Trophoblast cell (in vitro differentiated cells and primary cell): ENCODE measurements around the gene PC.
A peak's percentile ranks its signal among the peaks of the same experiment; 100 is the strongest.
"Not testable (repeated sequence)": the region's sequence is repeated elsewhere in the genome, so short reads cannot be mapped to it uniquely, and the experiment has no call there.

Experiments
- DNase-seq, 2 donors: peaks; one replicate each; pipeline ENCODE4 v3.0.0-alpha.2; 2016
- H2AFZ ChIP-seq: 2 replicates; pipeline ENCODE4 v1.6.1; 2013; ENCODE audit warnings: low read length, moderate library complexity, mild to moderate bottlenecking; ENCODE audit not compliant: insufficient read depth, poor library complexity
- H2AK5ac ChIP-seq: 2 replicates; pipeline ENCODE4 v1.6.1; 2013; ENCODE audit warnings: mild to moderate bottlenecking, low read length
- H2BK120ac ChIP-seq: 2 replicates; pipeline ENCODE4 v1.6.1; 2013; ENCODE audit warnings: low read length, mild to moderate bottlenecking, moderate library complexity; ENCODE audit not compliant: insufficient read depth, poor library complexity
- H2BK12ac ChIP-seq: 2 replicates; pipeline ENCODE4 v1.6.1; 2013; ENCODE audit warnings: mild to moderate bottlenecking, low read length, moderate library complexity
- H2BK5ac ChIP-seq: 2 replicates; pipeline ENCODE4 v1.6.1; 2013; ENCODE audit warnings: low read length, low read depth, moderate library complexity, mild to moderate bottlenecking; ENCODE audit not compliant: poor library complexity
- H3K14ac ChIP-seq: 2 replicates; pipeline ENCODE4 v1.6.1; 2013; ENCODE audit warnings: mild to moderate bottlenecking, low read length
- H3K18ac ChIP-seq: 2 replicates; pipeline ENCODE4 v1.6.1; 2013; ENCODE audit warnings: mild to moderate bottlenecking, low read length
- H3K23ac ChIP-seq: 2 replicates; pipeline ENCODE4 v1.6.1; 2013; ENCODE audit warnings: low read length
- H3K27ac ChIP-seq: 2 replicates; pipeline ENCODE4 v1.5.1; 2013; ENCODE audit warnings: low read depth, mild to moderate bottlenecking, inconsistent platforms, low read length, moderate library complexity
- H3K27me3 ChIP-seq: 2 replicates; pipeline ENCODE4 v1.6.1; 2013; ENCODE audit warnings: inconsistent platforms, mild to moderate bottlenecking, low read length, moderate library complexity; ENCODE audit not compliant: insufficient read depth
- H3K36me3 ChIP-seq, 2 experiments: 1 replicate in 1 of 2; 2 replicates in 1 of 2; pipeline ENCODE4 v1.6.1; 2013; ENCODE audit warnings: low read length in 2 of 2, mild to moderate bottlenecking in 2 of 2, moderate library complexity in 1 of 2; ENCODE audit not compliant: insufficient read depth in 2 of 2, control insufficient read depth in 1 of 2
- H3K4ac ChIP-seq: 2 replicates; pipeline ENCODE4 v1.6.1; 2013; ENCODE audit warnings: low read depth, mild to moderate bottlenecking, low read length, moderate library complexity
- H3K4me1 ChIP-seq, 2 experiments: 1 replicate in 1 of 2; 2 replicates in 1 of 2; pipeline ENCODE4 v1.6.1; 2013; ENCODE audit warnings: low read length in 2 of 2, mild to moderate bottlenecking in 2 of 2, moderate library complexity in 1 of 2; ENCODE audit not compliant: insufficient read depth in 2 of 2, control insufficient read depth in 1 of 2
- H3K4me2 ChIP-seq: 2 replicates; pipeline ENCODE4 v1.6.1; 2013; ENCODE audit warnings: inconsistent platforms, mild to moderate bottlenecking, low read length, moderate library complexity
- H3K4me3 ChIP-seq: 2 replicates; pipeline ENCODE4 v1.5.1; 2013; ENCODE audit warnings: mild to moderate bottlenecking, low read depth, low read length, inconsistent platforms
- H3K79me1 ChIP-seq: one replicate; pipeline ENCODE4 v1.6.1; 2013; ENCODE audit warnings: low read length
- H3K79me2 ChIP-seq: 2 replicates; pipeline ENCODE4 v1.6.1; 2013; ENCODE audit warnings: low read length, mild to moderate bottlenecking; ENCODE audit not compliant: control insufficient read depth, insufficient read depth, poor library complexity
- H3K9ac ChIP-seq: 2 replicates; pipeline ENCODE4 v1.6.1; 2013; ENCODE audit warnings: mild to moderate bottlenecking, low read length
- H3K9me3 ChIP-seq: 2 replicates; pipeline ENCODE4 v1.6.1; 2013; ENCODE audit warnings: low read depth, mild to moderate bottlenecking, control low read depth, inconsistent platforms, low read length; ENCODE audit not compliant: insufficient read depth
- H4K12ac ChIP-seq: 2 replicates; pipeline ENCODE4 v1.6.1; 2013; ENCODE audit warnings: low read depth, mild to moderate bottlenecking, low read length, moderate library complexity
- H4K8ac ChIP-seq: 2 replicates; pipeline ENCODE4 v1.6.1; 2013; ENCODE audit warnings: low read depth, mild to moderate bottlenecking, low read length, moderate library complexity
- H4K91ac ChIP-seq: one replicate; pipeline ENCODE4 v1.6.1; 2013; ENCODE audit warnings: low read depth, mild to moderate bottlenecking, low read length, moderate library complexity
- WGBS: extraction: QIAGEN DNeasy Blood & Tissue Kit; methylation state at CpG from one replicate; pipeline ENCODE4 v1.1.7; 2013; ENCODE audit warnings: missing lambda C conversion rate; ENCODE audit not compliant: insufficient read length, insufficient coverage; ENCODE audit errors: extremely low coverage; 5-methylcytosine and 5-hydroxymethylcytosine counted together

Gene PC

DNA sequence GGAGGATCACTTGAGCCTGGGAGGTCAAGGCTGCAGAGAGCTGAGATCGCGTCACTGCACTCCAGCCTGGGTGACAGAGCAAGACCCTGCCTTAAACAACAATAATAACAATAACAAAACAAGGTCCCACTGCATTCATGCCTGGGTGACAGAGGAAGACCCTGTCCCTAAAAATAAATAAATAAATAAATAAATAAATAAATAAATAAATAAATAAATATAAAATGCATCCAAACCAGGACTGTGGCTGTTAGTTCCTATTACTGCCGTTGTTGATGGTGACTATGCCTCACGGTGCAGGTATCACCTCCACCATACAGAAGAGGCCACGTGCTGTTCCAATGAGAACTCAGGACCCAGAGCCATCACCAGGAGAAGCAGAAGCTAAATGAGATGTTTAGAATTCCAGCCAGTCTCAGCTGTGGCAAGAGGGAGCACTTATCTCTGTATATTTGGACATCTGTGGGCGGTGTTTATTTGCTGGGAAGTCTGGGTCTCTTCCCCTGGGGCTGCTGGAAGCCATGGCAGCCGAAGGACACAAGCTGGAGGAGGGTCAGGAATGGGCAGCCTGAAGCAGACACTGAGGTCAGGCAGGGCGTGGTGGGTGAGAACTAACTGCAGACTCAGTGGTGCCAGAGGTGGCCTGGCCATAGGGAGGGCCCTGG, 38.6 kb upstream of the PC start:
- Histone ChIP-seq H3K4me2 (no peak overlapping the region), H3K9me3 (peaks cover 2% of the 10 kb centered on the region), H3K23ac (no peak overlapping the region), H2BK5ac (no peak overlapping the region), H2BK12ac (no peak overlapping the region), H3K27ac (no peak overlapping the region), H2BK120ac (no peak overlapping the region), H3K14ac (no peak overlapping the region), H3K79me1 (peaks cover 2% of the 10 kb centered on the region), H3K18ac (no peak overlapping the region), H3K27me3 (no peaks in the 10 kb centered on the region), H2AK5ac (no peak overlapping the region), H3K4me3 (no peak overlapping the region), H3K9ac (no peak overlapping the region), H3K79me2 (no peaks in the 10 kb centered on the region), H4K8ac (no peak overlapping the region), H3K36me3 (no peaks in the 10 kb centered on the region), H3K4me1 (peaks cover 0 to 11% of the 10 kb centered on the region in 2 experiments), H4K91ac (peak overlapping the region; percentile 4), H3K4ac (no peak overlapping the region), H2AFZ (no peak overlapping the region), H4K12ac (no peak overlapping the region)
- peak; percentile 79 to 86 for DNase-seq
- WGBS = no CpG with 5 or more reads among the region's 8 CpGs

- H2BK12ac ChIP-seq = no peak overlapping the region
- H2BK5ac ChIP-seq = no peak overlapping the region
- no CpG with 5 or more reads among the region's 2 CpGs for WGBS
- H3K79me1 ChIP-seq = peaks cover 2% of the 10 kb centered on the region
- no peak overlapping the region for H3K14ac ChIP-seq
- no peak for DNase-seq
- H3K79me2 ChIP-seq = no peaks in the 10 kb centered on the region
- no peak overlapping the region for H4K91ac ChIP-seq
- no peak overlapping the region for H3K9ac ChIP-seq
- H2BK120ac ChIP-seq = no peak overlapping the region
- H3K27me3 ChIP-seq = no peaks in the 10 kb centered on the region
- H3K36me3 ChIP-seq = no peaks in the 10 kb centered on the region
- H3K18ac ChIP-seq = no peak overlapping the region
- no peak overlapping the region for H2AFZ ChIP-seq
- H3K4ac ChIP-seq = no peak overlapping the region
- H3K27ac ChIP-seq = no peak overlapping the region
- no peak overlapping the region for H3K4me2 ChIP-seq
- peaks cover 2% of the 10 kb centered on the region for H3K9me3 ChIP-seq
- H4K12ac ChIP-seq = no peak overlapping the region
- no peak overlapping the region for H3K4me3 ChIP-seq
- peaks cover 0 to 7% of the 10 kb centered on the region in 2 experiments for H3K4me1 ChIP-seq
- no peak overlapping the region for H4K8ac ChIP-seq
- H2AK5ac ChIP-seq = no peak overlapping the region
- no peak overlapping the region for H3K23ac ChIP-seq
Observed at GRCh38 chr11:66992041-66992440, 33.9 kb upstream of the PC start.

- H2BK5ac ChIP-seq, H2AK5ac ChIP-seq, H3K14ac ChIP-seq, H3K23ac ChIP-seq, H3K27ac ChIP-seq, H4K91ac ChIP-seq, H3K79me1 ChIP-seq, H4K8ac ChIP-seq, H4K12ac ChIP-seq, H3K9ac ChIP-seq, H2AFZ ChIP-seq, H3K4me1 ChIP-seq, H3K27me3 ChIP-seq, H3K4me2 ChIP-seq, H2BK12ac ChIP-seq, DNase-seq, H3K4me3 ChIP-seq, H3K18ac ChIP-seq, H3K36me3 ChIP-seq, H2BK120ac ChIP-seq, H3K9me3 ChIP-seq, H3K79me2 ChIP-seq, H3K4ac ChIP-seq: not testable (repeated sequence)
- WGBS = no CpG with 5 or more reads among the region's 9 CpGs
Observed at GRCh38 chr11:66989360-66989759, 31.2 kb upstream of the PC start.

DNA sequence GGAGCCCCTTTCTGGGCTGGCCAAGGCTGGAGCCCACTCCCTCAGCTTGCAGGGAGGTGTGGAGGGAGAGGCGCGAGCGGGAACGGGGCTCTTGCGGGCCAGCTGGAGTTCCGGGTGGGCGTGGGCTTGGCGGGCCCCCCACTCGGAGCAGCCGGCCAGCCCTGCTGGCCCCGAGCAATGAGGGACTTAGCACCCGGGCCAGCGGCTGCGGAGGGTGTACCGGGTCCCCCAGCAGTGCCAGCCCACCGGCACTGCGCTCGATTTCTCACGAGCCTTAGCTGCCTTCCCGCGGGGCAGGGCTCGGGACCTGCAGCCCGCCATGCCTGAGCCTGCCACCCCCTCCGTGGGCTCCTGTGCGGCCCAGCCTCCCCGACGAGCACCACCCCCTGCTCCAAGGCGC, 30.6 kb upstream of the PC start:
- not testable (repeated sequence) for H2AFZ ChIP-seq, H3K27ac ChIP-seq, H2AK5ac ChIP-seq, H3K4me2 ChIP-seq, H3K4ac ChIP-seq, H2BK120ac ChIP-seq, H3K79me2 ChIP-seq, H4K12ac ChIP-seq, H3K23ac ChIP-seq, H3K4me1 ChIP-seq, H3K27me3 ChIP-seq, H4K8ac ChIP-seq, H3K4me3 ChIP-seq, H4K91ac ChIP-seq, H2BK5ac ChIP-seq, DNase-seq, H2BK12ac ChIP-seq, H3K18ac ChIP-seq, H3K36me3 ChIP-seq, H3K9ac ChIP-seq, H3K14ac ChIP-seq, H3K9me3 ChIP-seq, H3K79me1 ChIP-seq
- WGBS = no CpG with 5 or more reads among the region's 28 CpGs
